ENCODE data around the gene ALG3. TPM values are rescaled to one million over a fixed set of nuclear protein-coding genes. Genes with fewer than 3 reads are reported as not detected.

Gene ALG3
- total RNA-seq, 1 donor from 2014 or later = 23.7 TPM

DNA sequence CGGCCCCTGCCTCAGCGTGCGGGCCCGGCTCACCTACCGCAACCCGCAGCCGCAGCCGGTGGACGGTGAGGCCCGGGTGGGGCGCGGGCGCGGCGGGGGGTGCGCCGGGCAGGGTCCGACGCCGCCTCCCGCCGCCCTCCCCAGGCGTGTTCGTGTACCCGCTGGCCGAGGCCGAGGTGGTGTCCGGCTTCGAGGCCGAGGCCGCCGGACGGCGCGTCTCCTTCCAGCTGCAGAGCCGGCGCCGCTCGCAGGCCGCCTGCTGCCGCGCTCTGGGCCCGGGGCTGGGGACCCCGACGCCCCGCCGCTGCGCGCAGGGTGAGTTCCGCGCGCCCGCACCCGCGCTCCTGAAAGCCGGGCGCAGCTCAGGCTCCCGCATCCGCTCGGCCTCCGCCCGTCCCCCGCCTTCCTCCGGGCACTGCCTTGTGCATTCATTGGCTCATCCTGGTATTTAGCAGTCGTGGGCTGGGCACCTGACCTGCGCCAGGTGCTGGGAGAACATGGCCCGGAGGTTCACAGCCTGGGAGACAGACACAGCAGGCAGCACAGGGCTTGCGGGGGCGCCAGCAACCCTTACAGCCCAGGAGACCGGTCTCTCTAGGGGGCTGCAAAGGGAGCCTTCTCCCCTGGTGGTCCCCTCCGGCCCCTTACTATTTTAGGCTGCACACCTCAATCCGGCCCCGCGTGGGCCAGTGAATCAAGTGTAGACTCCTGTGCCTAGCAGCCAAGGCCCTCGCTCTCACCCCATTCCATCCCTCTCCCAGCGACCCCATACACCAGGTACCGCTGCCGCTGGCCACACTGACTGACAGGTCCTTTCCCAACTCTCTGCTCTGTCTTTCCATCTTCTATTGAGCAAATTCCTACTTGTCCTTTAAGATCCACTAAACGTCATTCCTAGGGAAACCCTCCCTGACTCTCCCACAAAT lies 17.9 kb downstream of the ALG3 start:
- peaks cover 88% of the 10 kb centered on the region for H3K27me3 ChIP-seq
- no peaks in the 10 kb centered on the region for H3K36me3 ChIP-seq
- Mint-ChIP-seq H3K4me3 (peak overlapping the region; percentile 83), H3K36me3 (no peaks in the 10 kb centered on the region), H3K27ac (no peak overlapping the region), H3K9me3 (peaks cover 2% of the 10 kb centered on the region), H3K4me1 (peaks cover 4% of the 10 kb centered on the region), H3K27me3 (ENCODE audit: insufficient read depth, low read depth) (peaks cover 51% of the 10 kb centered on the region)
- peaks cover 4% of the 10 kb centered on the region for H3K4me1 ChIP-seq
- H3K27ac ChIP-seq = no peak overlapping the region
- H3K4me3 ChIP-seq = peak overlapping the region; percentile 55
- H3K9ac ChIP-seq = no peak overlapping the region
- no peaks in the 10 kb centered on the region for H3K79me2 ChIP-seq (ENCODE audit: low read depth)
- no peaks in the 10 kb centered on the region for H3K9me3 ChIP-seq (ENCODE audit: low read depth)
- peaks cover 42% of the 10 kb centered on the region for H4K20me1 ChIP-seq (ENCODE audit: low read depth)
- peaks cover 18% of the 10 kb centered on the region for H3F3A ChIP-seq (ENCODE audit: low read depth)
- peak overlapping the region; percentile 90 for H3K4me2 ChIP-seq
- TF ChIP-seq, protein P1, sequence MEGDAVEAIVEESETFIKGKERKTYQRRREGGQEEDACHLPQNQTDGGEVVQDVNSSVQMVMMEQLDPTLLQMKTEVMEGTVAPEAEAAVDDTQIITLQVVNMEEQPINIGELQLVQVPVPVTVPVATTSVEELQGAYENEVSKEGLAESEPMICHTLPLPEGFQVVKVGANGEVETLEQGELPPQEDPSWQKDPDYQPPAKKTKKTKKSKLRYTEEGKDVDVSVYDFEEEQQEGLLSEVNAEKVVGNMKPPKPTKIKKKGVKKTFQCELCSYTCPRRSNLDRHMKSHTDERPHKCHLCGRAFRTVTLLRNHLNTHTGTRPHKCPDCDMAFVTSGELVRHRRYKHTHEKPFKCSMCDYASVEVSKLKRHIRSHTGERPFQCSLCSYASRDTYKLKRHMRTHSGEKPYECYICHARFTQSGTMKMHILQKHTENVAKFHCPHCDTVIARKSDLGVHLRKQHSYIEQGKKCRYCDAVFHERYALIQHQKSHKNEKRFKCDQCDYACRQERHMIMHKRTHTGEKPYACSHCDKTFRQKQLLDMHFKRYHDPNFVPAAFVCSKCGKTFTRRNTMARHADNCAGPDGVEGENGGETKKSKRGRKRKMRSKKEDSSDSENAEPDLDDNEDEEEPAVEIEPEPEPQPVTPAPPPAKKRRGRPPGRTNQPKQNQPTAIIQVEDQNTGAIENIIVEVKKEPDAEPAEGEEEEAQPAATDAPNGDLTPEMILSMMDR (IDR thresholded peaks at IDR 0.05) = no peak
- peak; percentile 8 for TF ChIP-seq EZH2phosphoT487 (IDR thresholded peaks at IDR 0.05)
- peak; percentile 79 for TF ChIP-seq EZH2 (IDR thresholded peaks at IDR 0.05)
- H2AFZ ChIP-seq (replicated peaks) = no peak overlapping the region
- peak; percentile 52 for DNase-seq (ENCODE audit: low spot score)

DNA sequence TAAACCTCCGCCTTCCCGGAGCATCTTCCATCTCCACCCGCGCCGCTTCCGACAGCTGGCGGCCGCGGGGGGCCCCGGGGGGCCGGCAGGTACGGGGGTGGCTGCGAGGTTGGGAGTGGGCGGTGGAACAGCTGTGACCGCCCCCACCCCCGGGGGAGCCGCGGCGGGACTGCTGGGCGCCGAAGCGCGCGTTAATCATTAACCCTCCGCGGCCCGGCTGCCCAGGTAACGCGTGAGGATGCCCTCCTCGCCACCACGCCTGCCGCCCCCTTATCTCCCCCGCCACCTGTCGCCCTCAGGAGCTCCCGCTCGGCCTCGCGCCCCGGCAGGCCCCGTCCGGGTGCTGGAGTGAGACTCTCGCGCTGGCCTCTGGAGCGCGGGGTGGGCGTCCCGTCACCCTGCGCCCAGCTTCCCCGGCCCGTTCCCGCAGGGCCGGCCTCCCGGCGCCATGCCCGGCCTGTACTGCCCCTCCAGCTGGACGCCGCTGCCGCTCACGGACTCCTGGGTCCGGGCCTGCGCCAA lies 18.6 kb downstream of the ALG3 start:
- peak; percentile 44 for DNase-seq (ENCODE audit: low spot score)
- peaks cover 95% of the 10 kb centered on the region for H3K27me3 ChIP-seq
- H3K4me3 Mint-ChIP-seq = no peak overlapping the region
- peaks cover 55% of the 10 kb centered on the region for H3K27me3 Mint-ChIP-seq (ENCODE audit: insufficient read depth, low read depth)
- H3K36me3 ChIP-seq = no peaks in the 10 kb centered on the region
- no peak overlapping the region for H3K27ac ChIP-seq
- H3K27ac Mint-ChIP-seq = no peak overlapping the region
- peaks cover 2% of the 10 kb centered on the region for H3K9me3 Mint-ChIP-seq
- no peaks in the 10 kb centered on the region for H3K79me2 ChIP-seq (ENCODE audit: low read depth)
- H3K9me3 ChIP-seq (ENCODE audit: low read depth) = no peaks in the 10 kb centered on the region
- no peak overlapping the region for H2AFZ ChIP-seq (replicated peaks)
- peak overlapping the region; percentile 55 for H3K4me3 ChIP-seq
- peak overlapping the region; percentile 90 for H3K4me2 ChIP-seq
- no peaks in the 10 kb centered on the region for H3K36me3 Mint-ChIP-seq
- H3F3A ChIP-seq (ENCODE audit: low read depth) = peaks cover 18% of the 10 kb centered on the region
- H4K20me1 ChIP-seq (ENCODE audit: low read depth) = peaks cover 42% of the 10 kb centered on the region
- H3K4me1 Mint-ChIP-seq = peaks cover 4% of the 10 kb centered on the region
- H3K9ac ChIP-seq = no peak overlapping the region
- TF ChIP-seq EZH2 (IDR thresholded peaks at IDR 0.05) (peak; percentile 96), EZH2phosphoT487 (IDR thresholded peaks at IDR 0.05) (peak; percentile 98)
- TF ChIP-seq, protein P1 (IDR thresholded peaks at IDR 0.05) = no peak
- H3K4me1 ChIP-seq = peaks cover 4% of the 10 kb centered on the region

DNA sequence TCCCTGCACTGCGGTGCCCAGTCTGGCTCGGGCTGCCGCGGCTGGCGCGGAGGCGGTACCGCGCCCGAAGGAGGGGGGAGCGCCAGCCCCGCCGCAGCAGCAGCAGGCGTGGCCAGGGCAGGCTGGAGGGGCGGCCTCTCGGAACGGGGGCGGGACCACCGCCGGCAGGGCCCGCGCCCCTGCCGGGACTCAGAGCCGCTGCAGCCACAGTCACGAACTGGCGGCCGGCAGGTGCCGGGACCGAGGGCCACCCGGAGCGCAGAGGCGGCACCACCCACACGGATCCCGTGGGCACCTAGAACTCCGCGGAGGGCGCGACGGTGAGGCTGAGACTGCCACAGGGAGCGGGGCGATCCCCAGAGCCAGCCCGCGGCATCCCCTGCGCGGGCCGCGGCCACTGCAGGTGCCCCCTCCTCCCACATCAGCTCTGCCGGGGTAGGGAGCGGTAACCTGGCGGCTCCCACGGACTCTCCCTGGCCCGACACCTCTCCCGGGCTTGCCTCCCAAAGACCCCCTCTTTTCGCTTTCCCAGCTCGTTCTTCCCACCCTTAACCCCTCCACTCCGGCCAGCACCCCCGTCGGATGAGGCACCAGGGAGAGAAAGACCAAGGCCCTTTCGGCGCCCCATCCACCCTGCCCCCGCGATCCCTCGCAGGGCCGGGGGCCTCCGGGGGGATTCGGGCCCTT lies 19.2 kb downstream of the ALG3 start, which contains the start of gene VWA5B2:
Gene VWA5B2, plus strand, starts transcription at position 192 of the 687 bp plus-strand sequence. CDS start 944 bp downstream, outside the sequence.
- no peak within 1 kb of the TSS for H3K9ac ChIP-seq

More for the DNA sequence above, 19.2 kb downstream of the ALG3 start, which contains the start of gene VWA5B2:
- Histone ChIP-seq H3K4me1 (peaks cover 4% of the 10 kb centered on the region), H3K4me3 (peak within 1 kb of the TSS; percentile 55), H3K27me3 (peaks cover 98% of the 10 kb centered on the region), H3F3A (ENCODE audit: low read depth) (peaks cover 18% of the 10 kb centered on the region), H4K20me1 (ENCODE audit: low read depth) (peaks cover 42% of the 10 kb centered on the region), H3K36me3 (no peaks in the 10 kb centered on the region), H3K79me2 (ENCODE audit: low read depth) (no peaks in the 10 kb centered on the region), H2AFZ (replicated peaks) (peak within 1 kb of the TSS; percentile 59), H3K4me2 (peak within 1 kb of the TSS; percentile 90), H3K9me3 (ENCODE audit: low read depth) (no peaks in the 10 kb centered on the region), H3K27ac (no peak within 1 kb of the TSS)
- peak within 1 kb of the TSS; percentile 74 for H3K4me3 Mint-ChIP-seq
- H3K27ac Mint-ChIP-seq = no peak within 1 kb of the TSS
- no peaks in the 10 kb centered on the region for H3K36me3 Mint-ChIP-seq
- peak; percentile 94 for DNase-seq (ENCODE audit: low spot score)
- H3K27me3 Mint-ChIP-seq (ENCODE audit: insufficient read depth, low read depth) = peaks cover 53% of the 10 kb centered on the region
- peaks cover 2% of the 10 kb centered on the region for H3K9me3 Mint-ChIP-seq
- no peak for TF ChIP-seq EZH2 (IDR thresholded peaks at IDR 0.05)
- TF ChIP-seq, protein P1 (IDR thresholded peaks at IDR 0.05) = peak; percentile 38
- TF ChIP-seq EZH2phosphoT487 (IDR thresholded peaks at IDR 0.05) = no peak
- peaks cover 4% of the 10 kb centered on the region for H3K4me1 Mint-ChIP-seq
